GM18511 (cell line): ENCODE data around the gene SEC24A.
"Not testable (repeated sequence)": the region's sequence is repeated elsewhere in the genome, so short reads cannot be mapped to it uniquely, and the experiment has no call there.

Experiments
- ATAC-seq: cut with Tn5 transposase; IDR thresholded peaks from one replicate; pipeline ENCODE4 v1.9.1; 2021; ENCODE audit warnings: mild to moderate bottlenecking, moderate library complexity; ENCODE audit not compliant: unreplicated experiment

SEC24A gene

GRCh38 chr5:134648425-134649162 is at the start of gene SEC24A:
TSS of gene SEC24A (plus strand) at chr5:134648785. CDS start at chr5:134649077, 292 bp downstream.
- ATAC-seq = peak; percentile 80

- not testable (repeated sequence) for ATAC-seq
Observed at GRCh38 chr5:134599820-134600219, 48.8 kb upstream of the SEC24A start.

- ATAC-seq = no peak
Observed at GRCh38 chr5:134600600-134600999, 48.0 kb upstream of the SEC24A start.

GRCh38 chr5:134603059-134603458 is 45.5 kb upstream of the SEC24A start:
- ATAC-seq = no peak

- no peak for ATAC-seq
Observed at GRCh38 chr5:134604908-134605307, 43.7 kb upstream of the SEC24A start.

- no peak for ATAC-seq
Observed at GRCh38 chr5:134606726-134607125, 41.9 kb upstream of the SEC24A start.

GRCh38 chr5:134608555-134608954 is 40.0 kb upstream of the SEC24A start:
- ATAC-seq = no peak

- ATAC-seq = peak; percentile 58
Observed at GRCh38 chr5:134609232-134609851, 39.2 kb upstream of the SEC24A start.

- no peak for ATAC-seq
Observed at GRCh38 chr5:134610725-134611124, 37.9 kb upstream of the SEC24A start.

GRCh38 chr5:134611515-134611914 is 37.1 kb upstream of the SEC24A start:
- ATAC-seq = no peak

GRCh38 chr5:134614450-134615085 is 34.0 kb upstream of the SEC24A start:
- ATAC-seq = no peak

- ATAC-seq = no peak
Observed at GRCh38 chr5:134620634-134621033, 28.0 kb upstream of the SEC24A start.

GRCh38 chr5:134625559-134625958 is 23.0 kb upstream of the SEC24A start:
- no peak for ATAC-seq

- ATAC-seq = no peak
Observed at GRCh38 chr5:134626369-134627014, 22.1 kb upstream of the SEC24A start.

GRCh38 chr5:134634227-134634626 is 14.4 kb upstream of the SEC24A start:
- no peak for ATAC-seq

GRCh38 chr5:134635366-134635765 is 13.2 kb upstream of the SEC24A start:
- ATAC-seq = not testable (repeated sequence)

- no peak for ATAC-seq
Observed at GRCh38 chr5:134637116-134637721, 11.4 kb upstream of the SEC24A start.

- ATAC-seq = no peak
Observed at GRCh38 chr5:134638760-134639201, 9.8 kb upstream of the SEC24A start.

GRCh38 chr5:134642931-134643530 is 5.6 kb upstream of the SEC24A start:
- ATAC-seq = peak; percentile 47

- peak; percentile 39 for ATAC-seq
Observed at GRCh38 chr5:134647750-134648424, 698 bp upstream of the SEC24A start.
